Activated CD8-positive, alpha-beta memory T cell treated with anti-CD3 and anti-CD28 coated beads, Interleukin-2, amount 50 U/mL, for 4 hours (primary cell): ENCODE data around the gene PCDHA8.
"Not testable (repeated sequence)": the region's sequence is repeated elsewhere in the genome, so short reads cannot be mapped to it uniquely, and the experiment has no call there.

Experiments used
- DNase-seq: peaks from one replicate; pipeline ENCODE4 v3.0.0-alpha.2; 2020

Gene PCDHA8, protein sequence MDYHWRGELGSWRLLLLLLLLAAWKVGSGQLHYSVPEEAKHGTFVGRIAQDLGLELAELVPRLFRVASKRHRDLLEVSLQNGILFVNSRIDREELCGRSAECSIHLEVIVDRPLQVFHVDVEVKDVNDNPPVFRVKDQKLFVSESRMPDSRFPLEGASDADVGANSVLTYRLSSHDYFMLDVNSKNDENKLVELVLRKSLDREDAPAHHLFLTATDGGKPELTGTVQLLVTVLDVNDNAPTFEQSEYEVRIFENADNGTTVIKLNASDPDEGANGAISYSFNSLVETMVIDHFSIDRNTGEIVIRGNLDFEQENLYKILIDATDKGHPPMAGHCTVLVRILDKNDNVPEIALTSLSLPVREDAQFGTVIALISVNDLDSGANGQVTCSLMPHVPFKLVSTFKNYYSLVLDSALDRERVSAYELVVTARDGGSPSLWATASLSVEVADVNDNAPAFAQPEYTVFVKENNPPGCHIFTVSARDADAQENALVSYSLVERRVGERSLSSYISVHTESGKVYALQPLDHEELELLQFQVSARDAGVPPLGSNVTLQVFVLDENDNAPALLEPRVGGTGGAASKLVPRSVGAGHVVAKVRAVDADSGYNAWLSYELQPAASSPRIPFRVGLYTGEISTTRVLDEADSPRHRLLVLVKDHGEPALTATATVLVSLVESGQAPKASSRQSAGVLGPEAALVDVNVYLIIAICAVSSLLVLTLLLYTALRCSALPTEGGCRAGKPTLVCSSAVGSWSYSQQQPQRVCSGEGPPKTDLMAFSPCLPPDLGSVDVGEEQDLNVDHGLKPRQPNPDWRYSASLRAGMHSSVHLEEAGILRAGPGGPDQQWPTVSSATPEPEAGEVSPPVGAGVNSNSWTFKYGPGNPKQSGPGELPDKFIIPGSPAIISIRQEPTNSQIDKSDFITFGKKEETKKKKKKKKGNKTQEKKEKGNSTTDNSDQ

DNA sequence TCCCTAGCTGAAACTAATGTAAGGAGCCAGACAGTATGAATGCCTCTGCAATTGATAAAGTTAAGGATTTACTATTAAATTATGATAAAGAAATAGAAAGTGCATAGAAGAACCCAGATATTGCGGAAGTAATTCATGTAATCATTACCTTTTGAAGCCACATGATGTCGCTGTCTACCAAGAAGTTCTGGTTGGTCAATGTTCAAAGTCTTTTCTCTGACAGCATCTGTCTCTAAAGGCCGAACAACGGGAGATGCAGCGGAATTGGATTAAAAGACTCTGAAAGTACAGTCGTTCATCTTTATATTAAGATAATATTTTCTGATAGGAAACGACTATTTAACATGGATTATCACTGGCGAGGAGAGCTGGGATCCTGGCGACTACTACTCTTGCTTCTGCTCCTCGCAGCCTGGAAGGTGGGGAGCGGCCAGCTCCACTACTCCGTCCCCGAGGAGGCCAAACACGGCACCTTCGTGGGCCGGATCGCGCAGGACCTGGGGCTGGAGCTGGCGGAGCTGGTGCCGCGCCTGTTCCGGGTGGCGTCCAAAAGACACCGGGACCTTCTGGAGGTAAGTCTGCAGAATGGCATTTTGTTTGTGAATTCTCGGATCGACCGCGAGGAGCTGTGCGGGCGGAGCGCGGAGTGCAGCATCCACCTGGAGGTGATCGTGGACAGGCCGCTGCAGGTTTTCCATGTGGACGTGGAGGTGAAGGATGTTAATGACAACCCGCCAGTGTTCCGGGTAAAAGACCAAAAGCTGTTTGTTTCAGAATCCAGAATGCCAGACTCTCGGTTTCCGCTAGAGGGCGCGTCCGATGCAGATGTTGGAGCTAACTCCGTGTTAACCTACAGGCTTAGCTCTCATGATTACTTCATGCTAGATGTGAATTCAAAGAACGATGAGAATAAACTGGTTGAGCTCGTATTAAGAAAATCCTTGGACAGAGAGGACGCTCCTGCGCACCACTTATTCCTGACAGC, at the start of gene PCDHA8:
TSS of gene PCDHA8 (plus strand) at position 210 of the 985 bp plus-strand sequence. CDS start at position 345, 135 bp downstream.
- no peak for DNase-seq

DNA sequence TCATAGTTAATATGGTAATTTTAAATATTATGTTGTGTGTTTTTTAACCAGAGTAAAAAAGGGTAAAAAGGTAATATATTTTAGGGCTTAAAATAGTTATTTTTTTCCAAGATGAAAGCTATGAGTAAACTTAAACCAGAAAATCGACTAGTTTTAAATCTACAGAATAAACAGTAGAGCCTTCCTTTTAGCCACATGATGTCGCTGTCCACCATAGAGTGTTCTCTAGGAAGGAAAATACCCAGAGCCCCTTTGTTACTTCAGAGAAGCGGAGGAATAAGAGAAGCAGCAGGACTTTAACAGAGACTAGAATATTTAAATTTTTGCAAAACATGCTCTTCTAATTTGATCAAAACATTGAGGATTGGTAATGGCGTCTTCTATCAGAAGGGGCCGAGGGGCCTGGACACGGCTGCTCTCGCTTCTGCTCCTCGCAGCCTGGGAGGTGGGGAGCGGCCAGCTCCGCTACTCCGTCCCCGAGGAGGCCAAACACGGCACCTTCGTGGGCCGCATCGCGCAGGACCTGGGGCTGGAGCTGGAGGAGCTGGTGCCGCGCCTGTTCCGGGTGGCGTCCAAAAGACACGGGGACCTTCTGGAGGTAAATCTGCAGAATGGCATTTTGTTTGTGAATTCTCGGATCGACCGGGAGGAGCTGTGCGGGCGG, 46.3 kb upstream of the PCDHA8 start, which contains the start of gene PCDHA2:
TSS of gene PCDHA2 (plus strand) at position 258 of the 664 bp plus-strand sequence.
- no peak for DNase-seq

DNA sequence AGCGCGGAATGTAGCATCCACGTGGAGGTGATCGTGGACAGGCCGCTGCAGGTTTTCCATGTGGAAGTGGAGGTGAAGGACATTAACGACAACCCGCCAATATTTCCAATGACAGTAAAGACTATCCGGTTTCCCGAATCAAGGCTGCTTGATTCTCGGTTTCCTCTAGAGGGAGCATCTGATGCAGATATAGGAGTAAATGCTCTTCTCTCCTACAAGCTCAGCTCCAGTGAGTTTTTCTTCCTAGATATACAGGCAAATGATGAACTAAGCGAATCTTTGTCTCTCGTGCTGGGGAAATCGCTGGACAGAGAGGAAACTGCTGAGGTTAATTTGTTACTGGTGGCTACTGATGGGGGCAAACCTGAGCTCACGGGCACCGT, 45.7 kb upstream of the PCDHA8 start:
- DNase-seq, result no peak

DNA sequence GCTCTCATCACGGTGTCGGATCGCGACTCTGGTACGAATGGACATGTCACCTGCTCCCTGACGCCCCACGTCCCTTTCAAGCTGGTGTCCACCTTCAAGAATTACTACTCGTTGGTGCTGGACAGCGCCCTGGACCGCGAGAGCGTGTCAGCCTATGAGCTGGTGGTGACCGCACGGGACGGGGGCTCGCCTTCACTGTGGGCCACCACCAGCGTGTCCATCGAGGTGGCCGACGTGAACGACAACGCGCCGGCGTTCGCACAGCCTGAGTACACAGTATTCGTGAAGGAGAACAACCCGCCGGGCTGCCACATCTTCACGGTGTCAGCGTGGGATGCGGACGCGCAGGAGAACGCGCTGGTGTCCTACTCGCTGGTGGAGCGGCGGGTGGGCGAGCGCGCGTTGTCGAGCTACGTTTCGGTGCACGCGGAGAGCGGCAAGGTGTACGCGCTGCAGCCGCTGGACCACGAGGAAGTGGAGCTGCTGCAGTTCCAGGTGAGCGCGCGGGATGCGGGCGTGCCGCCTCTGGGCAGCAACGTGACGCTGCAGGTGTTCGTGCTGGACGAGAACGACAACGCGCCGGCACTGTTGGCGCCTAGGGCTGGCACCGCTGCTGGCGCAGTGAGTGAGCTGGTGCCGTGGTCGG, 44.8 kb upstream of the PCDHA8 start:
- DNase-seq, result not testable (repeated sequence)

DNA sequence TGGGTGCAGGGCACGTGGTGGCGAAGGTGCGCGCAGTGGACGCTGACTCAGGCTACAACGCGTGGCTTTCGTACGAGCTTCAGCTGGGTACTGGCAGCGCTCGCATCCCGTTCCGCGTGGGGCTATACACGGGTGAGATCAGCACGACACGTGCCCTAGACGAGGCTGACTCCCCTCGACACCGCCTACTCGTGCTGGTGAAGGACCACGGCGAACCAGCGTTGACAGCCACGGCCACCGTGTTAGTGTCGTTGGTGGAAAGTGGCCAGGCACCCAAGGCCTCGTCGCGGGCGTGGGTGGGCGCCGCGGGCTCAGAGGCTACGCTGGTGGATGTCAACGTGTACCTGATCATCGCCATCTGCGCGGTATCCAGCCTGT, 44.3 kb upstream of the PCDHA8 start:
- no peak for DNase-seq

DNA sequence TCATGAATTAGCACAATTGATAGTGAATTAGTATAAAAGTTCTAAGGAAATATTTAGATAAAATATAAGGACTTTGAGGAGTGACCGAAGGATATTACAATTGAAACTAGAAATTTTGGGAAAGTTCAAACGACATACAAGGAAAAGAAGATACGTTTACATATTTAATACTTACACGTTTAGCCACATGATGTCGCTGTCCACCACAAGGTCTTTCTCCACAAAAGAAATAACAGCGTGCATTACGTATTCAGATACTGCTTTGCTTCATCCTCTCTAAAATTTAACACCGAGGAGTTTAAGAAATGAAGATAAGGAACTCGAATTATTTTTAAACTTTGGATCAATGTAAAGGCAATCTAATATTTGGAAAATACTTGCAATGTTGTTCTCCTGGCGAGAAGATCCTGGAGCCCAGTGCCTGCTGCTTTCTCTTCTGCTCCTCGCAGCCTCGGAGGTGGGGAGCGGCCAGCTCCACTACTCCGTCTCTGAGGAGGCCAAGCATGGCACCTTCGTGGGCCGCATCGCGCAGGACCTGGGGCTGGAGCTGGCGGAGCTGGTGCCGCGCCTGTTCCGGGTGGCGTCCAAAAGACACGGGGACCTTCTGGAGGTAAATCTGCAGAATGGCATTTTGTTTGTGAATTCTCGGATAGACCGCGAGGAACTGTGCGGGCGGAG, 40.0 kb upstream of the PCDHA8 start, which contains the start of gene PCDHA3:
TSS of gene PCDHA3 (plus strand) at position 242 of the 678 bp plus-strand sequence.
- no peak for DNase-seq

DNA sequence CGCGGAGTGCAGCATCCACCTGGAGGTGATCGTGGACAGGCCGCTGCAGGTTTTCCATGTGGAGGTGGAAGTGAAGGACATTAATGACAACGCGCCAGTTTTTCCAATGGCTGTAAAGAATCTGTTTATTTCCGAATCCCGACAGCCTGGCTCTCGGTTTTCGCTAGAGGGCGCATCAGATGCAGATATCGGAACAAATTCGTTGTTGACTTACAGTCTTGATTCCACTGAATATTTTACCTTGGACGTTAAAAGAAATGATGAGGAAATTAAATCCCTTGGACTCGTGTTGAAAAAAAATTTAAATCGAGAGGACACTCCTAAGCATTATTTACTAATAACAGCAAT, 39.5 kb upstream of the PCDHA8 start:
- no peak for DNase-seq

DNA sequence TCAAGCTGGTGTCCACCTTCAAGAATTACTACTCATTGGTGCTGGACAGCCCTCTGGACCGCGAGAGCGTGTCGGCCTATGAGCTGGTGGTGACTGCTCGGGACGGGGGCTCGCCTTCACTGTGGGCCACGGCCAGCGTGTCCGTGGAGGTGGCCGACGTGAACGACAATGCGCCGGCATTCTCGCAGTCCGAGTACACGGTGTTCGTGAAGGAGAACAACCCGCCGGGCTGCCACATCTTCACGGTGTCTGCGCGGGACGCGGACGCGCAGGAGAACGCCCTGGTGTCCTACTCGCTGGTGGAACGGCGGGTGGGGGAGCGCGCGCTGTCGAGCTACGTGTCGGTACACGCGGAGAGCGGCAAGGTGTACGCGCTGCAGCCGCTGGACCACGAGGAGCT, 38.6 kb upstream of the PCDHA8 start:
- DNase-seq, result not testable (repeated sequence)

DNA sequence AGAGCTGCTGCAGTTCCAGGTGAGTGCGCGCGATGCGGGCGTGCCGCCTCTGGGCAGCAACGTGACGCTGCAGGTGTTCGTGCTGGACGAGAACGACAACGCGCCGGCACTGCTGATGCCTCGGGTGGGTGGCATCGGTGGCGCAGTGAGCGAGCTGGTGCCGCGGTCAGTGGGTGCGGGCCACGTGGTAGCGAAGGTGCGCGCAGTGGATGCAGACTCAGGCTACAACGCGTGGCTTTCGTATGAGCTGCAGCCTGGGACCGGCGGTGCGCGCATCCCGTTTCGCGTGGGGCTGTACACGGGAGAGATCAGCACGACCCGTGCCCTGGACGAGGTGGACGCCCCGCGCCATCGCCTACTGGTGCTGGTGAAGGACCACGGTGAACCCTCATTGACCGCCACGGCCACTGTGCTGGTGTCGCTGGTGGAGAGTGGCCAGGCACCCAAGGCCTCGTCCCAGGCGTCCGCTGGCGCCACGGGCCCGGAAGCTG, 38.2 kb upstream of the PCDHA8 start:
- DNase-seq, result no peak

DNA sequence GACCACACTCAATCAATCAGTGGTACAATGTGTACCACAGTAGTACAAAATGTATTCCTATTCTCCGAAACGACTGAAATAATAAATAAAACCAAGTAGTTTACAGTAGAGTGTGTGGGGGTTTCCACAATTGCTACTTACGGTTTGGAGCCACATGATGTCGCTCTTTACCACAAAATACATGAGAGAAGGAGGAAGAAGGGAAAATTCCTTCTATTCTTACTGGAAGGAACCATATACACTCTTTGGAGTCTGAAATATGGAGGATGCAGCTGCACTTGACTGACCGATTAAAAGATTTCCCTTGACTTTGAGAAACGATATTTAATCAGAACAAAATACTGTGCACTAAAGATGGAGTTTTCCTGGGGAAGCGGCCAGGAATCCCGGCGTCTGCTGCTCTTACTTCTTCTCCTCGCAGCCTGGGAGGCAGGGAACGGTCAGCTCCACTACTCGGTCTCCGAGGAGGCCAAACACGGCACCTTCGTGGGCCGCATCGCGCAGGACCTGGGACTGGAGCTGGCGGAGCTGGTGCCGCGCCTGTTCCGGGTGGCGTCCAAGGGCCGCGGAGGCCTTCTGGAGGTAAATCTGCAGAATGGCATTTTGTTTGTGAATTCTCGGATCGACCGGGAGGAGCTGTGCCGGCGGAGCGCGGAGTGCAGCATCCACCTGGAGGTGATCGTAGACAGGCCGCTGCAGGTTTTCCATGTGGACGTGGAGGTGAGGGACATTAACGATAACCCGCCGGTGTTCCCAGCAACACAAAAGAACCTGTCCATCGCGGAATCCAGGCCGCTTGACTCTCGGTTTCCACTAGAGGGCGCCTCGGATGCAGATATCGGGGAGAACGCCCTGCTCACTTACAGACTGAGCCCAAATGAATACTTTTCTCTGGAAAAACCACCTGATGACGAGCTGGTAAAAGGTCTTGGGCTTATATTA, 33.9 kb upstream of the PCDHA8 start, which contains the start of gene PCDHA4:
TSS of gene PCDHA4 (plus strand) at position 235 of the 942 bp plus-strand sequence.
- no peak for DNase-seq

DNA sequence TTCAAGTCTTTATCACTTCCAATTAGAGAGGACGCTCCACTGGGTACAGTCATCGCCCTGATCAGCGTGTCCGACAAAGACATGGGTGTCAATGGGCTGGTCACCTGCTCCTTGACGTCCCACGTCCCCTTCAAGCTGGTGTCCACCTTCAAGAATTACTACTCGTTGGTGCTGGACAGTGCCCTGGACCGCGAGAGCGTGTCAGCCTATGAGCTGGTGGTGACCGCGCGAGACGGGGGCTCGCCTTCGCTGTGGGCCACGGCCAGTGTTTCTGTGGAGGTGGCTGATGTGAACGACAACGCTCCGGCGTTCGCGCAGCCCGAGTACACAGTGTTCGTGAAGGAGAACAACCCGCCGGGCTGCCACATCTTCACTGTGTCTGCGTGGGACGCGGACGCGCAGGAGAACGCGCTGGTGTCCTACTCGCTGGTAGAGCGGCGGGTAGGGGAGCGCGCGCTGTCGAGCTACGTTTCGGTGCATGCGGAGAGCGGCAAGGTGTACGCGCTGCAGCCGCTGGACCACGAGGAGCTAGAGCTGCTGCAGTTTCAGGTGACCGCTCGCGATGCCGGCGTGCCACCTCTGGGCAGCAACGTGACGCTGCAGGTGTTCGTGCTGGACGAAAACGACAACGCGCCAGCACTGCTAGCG, 32.6 kb upstream of the PCDHA8 start:
- DNase-seq, result not testable (repeated sequence)

DNA sequence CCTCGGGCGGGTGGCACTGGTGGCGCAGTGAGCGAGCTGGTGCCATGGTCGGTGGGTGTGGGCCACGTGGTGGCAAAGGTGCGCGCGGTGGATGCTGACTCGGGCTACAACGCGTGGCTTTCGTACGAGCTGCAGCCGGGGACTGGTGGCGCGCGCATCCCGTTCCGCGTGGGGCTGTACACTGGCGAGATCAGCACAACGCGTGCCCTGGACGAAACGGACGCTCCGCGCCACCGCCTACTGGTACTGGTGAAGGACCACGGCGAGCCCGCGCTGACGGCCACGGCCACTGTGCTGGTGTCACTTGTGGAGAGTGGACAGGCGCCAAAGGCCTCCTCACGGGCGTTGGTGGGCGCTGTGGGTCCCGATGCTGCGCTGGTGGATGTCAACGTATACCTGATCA, 32.1 kb upstream of the PCDHA8 start:
- DNase-seq, result no peak

DNA sequence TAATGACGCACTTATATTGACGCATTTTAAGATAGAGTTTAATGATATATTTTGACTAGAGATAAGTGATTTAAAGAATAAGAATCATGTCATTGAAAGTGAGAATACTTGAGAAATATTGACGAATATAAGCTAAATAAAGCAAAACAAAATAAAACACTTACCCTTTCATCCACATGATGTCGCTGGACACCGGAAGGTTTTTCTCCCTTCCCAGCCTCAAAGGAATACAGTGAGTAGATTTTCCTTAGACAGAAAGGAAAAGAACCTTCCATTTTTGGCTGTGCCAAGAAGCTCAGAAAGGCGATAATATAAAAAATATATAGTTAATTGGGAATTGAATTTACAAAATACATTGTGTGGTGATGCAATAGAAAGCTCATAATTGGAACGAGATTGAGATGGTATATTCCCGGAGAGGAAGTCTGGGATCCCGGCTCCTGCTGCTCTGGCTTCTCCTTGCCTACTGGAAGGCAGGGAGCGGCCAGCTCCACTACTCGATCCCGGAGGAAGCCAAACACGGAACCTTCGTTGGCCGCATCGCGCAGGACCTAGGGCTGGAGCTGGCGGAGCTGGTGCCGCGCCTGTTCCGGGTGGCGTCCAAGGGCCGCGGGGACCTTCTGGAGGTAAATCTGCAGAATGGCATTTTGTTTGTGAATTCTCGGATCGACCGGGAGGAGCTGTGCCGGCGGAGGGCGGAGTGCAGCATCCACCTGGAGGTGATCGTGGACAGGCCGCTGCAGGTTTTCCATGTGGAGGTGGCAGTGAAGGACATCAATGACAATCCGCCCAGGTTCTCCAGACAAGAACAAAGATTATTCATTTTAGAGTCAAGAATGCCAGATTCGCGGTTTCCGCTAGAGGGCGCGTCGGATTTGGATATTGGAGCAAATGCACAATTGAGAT, 19.4 kb upstream of the PCDHA8 start, which contains the start of gene PCDHA5:
TSS of gene PCDHA5 (plus strand) at position 239 of the 906 bp plus-strand sequence.
- DNase-seq, result no peak

DNA sequence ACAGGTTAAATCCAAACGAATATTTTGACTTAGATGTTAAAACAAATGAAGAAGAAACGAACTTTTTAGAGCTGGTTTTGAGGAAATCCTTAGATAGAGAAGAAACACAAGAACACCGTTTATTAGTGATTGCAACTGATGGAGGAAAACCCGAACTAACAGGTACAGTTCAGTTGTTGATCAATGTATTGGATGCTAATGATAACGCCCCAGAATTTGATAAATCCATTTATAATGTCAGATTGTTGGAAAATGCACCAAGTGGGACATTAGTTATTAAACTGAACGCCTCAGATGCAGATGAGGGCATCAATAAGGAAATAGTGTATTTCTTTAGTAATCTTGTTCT, 18.7 kb upstream of the PCDHA8 start:
- DNase-seq, result no peak

DNA sequence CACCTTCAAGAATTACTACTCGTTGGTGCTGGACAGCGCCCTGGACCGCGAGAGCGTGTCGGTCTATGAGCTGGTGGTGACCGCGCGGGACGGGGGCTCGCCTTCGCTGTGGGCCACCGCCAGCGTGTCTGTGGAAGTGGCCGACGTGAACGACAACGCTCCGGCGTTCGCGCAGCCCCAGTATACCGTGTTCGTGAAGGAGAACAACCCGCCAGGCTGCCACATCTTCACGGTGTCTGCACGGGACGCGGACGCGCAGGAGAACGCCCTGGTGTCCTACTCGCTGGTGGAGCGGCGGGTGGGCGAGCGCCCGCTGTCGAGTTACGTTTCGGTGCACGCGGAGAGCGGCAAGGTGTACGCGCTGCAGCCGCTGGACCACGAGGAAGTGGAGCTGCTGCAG, 18.0 kb upstream of the PCDHA8 start:
- not testable (repeated sequence) for DNase-seq

DNA sequence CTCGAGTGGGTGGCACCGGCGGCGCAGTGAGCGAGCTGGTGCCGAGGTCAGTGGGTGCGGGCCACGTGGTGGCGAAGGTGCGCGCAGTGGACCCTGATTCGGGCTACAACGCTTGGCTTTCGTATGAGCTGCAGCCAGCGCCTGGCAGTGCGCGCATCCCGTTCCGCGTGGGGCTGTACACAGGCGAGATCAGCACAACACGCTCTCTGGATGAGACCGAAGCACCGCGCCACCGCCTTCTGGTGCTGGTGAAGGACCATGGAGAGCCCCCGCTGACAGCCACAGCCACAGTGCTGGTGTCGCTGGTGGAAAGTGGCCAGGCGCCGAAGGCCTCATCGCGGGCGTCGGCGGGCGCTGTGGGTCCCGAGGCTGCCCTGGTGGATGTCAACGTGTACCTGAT, 17.5 kb upstream of the PCDHA8 start:
- DNase-seq, result no peak

DNA sequence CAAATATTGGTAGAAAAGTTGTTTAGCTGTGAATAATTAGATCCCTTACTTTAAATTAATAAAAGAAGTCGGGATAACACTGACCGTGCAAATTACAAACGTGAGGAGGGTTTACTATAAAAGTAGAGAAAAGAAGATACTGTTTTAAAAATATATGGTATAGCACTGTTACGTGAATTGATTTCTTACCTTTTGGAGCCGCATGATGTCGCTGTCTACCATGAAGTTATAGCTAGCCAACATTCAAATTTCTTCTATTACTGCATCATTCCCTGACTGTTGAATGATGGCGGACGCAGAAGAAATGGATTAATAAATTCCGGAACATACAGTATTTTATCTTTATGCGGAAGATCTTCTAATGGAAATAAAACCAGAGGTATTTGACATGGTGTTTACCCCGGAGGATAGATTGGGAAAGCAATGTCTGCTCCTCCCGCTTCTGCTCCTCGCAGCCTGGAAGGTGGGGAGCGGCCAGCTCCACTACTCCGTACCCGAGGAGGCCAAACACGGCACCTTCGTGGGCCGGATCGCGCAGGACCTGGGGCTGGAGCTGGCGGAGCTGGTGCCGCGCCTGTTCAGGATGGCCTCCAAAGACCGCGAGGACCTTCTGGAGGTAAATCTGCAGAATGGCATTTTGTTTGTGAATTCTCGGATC, 13.2 kb upstream of the PCDHA8 start, which contains the start of gene PCDHA6:
TSS of gene PCDHA6 (plus strand) at position 257 of the 658 bp plus-strand sequence. CDS start at position 389, 132 bp downstream.
- DNase-seq, result no peak
